Effector CD8-positive, alpha-beta T cell (primary cell): ENCODE data around the gene SYNE1.
"Not testable (repeated sequence)": the region's sequence is repeated elsewhere in the genome, so short reads cannot be mapped to it uniquely, and the experiment has no call there.

Source experiments
- DNase-seq: peaks from one replicate; lab custom pipeline; 2025; lab: John Stamatoyannopoulos, UW

Gene SYNE1

DNA sequence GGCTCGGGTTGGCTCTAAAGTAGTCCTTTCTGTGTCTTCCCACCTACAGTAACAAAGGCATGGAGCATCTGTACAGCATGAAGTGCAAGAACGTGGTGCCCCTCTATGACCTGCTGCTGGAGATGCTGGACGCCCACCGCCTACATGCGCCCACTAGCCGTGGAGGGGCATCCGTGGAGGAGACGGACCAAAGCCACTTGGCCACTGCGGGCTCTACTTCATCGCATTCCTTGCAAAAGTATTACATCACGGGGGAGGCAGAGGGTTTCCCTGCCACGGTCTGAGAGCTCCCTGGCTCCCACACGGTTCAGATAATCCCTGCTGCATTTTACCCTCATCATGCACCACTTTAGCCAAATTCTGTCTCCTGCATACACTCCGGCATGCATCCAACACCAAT lies 538.5 kb downstream of the SYNE1 start:
- no peak for DNase-seq

DNA sequence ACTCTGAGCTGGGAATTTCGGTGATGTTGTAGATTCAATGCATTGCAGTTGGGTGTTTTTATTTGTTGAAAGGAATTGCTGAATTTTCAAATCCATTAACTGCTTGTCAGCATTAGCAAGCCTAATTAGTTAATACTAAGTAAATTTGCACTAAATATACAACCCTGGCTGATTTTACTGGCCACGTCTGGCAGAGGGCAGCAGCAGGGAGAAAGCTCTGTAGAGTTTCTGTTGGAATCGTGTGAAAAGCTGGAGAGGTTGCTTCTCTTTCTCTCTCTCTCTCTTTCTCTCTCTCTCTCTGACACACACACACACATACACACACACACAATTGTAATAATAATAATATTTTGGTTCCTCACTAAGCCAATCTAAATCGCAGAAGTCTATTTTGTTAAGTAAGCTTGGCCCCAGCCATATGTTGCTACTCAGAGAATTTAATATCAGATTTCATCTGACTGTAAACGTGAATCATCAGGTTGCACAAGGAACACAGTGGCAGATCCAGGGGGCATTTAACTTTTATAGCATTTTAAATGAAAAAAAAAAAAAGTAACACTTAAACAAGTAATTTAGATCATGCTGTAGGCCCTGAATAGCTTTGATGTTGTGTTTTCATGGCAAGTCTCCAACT lies 540.2 kb downstream of the SYNE1 start:
- no peak for DNase-seq

DNA sequence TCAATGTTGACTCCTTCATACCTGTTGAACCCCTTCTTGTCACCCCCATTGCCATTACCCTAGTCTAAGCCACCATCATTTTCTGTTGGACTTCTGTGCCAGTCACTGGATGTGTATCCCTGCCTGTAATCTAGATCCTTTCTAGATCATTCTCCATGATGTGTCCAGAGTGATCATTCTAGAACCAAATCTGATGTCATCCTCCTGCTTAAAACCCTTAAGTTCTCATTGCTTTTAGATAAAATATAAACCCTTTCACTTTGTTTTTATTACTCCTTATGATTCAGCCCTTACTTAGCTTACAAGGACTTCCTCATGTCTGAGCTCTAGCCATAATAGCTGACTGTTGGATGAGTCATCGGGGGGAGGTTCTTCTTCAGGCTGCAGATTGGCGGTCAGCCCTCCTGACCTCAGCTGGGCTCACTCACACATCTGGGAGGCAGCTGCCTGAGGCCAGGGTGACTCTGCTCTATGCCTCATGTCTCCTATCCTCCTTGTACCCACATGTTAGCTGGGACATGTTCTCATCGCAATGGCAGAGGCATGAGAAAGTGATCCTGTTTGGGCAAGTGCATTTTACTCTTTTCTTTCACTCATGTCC lies 542.1 kb downstream of the SYNE1 start:
- no peak for DNase-seq

DNA sequence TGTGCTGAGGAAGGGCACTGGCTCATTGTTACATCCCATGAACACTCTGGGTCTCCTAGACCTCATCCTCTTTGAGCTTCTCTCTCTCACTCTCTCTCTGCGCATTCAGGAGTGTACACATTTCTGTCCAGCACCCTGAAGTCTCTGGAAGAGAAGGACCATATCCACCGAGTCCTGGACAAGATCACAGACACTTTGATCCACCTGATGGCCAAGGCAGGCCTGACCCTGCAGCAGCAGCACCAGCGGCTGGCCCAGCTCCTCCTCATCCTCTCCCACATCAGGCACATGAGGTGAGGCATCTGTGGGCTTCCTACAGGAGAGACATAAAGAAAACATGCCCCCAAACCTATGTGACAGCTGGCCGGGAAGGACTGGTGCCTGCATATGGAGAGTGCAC lies 542.9 kb downstream of the SYNE1 start:
- DNase-seq, result no peak

DNA sequence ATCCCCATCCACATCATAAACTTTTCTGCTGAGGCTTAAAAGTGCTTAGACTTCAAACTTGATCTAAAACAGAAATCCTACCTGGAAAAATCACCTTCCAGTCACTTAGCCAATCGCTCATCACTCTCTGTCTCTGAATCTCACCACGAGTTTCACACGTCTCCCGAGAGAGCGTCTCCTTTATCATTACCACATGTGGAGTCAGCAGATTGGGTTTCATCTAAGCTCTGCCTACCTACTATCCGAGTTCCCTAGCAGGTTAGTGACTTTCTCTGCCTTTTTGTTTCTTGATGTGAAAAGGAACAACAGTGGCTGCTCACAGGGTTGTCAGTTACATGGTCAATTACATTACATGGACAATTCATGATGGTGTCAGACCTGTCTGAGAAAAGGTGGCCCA lies 543.5 kb downstream of the SYNE1 start:
- DNase-seq, result no peak

DNA sequence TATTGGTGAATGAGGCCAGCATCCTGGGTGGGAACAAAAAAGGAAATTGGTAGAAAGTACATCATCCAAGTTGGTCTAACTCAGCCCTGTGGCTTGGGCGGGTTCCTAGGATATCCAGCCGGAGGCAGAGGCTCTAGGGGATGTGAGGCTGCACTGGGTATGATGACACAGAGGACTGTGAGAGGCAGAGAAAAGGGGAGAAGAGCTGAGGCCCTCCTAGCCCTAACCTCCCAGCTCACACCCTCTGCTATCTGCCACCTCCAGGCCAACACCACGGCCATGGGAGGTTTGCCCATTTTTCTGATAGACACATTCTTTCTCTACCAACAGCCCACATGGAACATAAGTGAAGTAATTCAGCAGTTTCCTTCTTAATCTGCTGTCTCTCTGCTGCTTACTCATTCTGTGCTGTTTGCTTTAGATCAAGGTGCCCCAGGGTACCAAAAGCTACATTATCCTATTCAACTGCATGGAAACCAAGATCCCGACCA lies 545.3 kb downstream of the SYNE1 start:
- DNase-seq, result no peak

DNA sequence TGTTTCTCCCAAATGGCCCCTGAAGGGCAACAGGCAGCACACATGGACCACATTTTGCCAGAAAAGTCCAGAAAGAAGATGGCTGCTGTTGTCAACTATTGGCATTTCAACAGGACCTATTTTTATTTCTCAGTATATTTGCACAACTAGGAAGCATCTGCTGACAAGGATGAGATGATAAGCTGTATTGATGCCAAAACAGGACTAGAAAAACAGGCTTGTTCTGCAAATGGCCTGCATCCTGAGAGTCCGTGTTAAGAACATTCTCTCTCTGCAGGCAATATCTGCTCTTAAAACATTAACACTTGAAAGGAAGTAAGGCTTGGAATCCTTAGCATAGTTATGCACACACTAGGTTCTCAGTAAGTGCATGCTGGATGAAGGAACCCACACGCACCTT lies 546.0 kb downstream of the SYNE1 start:
- DNase-seq, result no peak

DNA sequence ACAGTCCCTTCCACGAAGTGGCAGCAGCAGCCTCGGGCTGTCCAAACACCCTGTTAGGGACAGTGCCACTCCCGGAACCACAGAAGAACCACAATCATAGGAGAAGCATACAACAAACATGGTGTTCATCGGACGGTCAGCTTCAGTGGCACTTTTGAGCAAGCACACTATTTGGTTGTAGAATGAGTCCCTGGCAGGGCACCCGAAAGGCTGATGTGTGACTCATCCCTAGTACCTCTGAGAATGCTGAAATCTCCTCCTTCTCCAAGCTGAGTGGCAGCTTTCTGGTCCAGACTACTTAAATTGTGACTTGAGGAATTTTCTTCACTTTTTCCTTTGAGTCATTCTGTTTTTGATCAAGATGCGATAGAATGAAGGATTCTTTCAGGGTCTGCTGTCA lies 547.2 kb downstream of the SYNE1 start:
- DNase-seq, result no peak

DNA sequence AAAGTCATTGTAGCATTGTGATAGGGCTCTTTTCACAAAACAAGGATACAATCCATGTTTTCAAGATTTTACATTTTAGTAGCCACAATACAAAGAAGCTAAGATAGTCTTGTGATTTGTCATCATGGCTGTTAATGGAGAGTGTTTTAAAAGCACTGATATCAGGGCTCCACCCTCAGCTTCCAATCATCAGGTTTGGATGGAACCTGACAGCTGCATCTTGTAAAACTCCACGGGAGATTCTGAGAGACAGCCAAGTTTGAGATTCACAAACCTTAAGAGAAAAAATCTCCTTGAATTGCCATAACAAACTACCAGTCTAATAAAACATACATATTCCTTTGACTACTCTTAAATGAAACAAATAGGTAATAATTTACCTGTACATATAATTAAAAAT lies 549.5 kb downstream of the SYNE1 start:
- DNase-seq, result no peak

DNA sequence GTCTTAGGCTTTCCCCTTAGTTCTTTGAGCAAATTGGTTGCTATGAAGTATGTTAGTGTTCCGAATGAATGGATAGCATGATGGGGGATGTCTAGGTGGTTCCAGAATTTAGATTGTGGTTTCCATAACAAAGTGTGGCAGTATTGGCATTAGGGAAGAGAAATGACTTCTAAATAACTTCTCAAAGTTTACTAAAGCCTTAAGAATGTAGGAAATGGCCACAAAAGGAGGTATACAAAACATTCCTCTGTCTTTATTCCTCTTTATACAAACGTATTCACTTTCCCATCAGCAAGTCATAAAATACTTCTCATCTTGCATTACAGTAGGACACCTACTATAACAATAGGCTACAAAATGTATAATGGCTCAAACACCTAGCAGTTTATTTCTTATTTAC lies 550.1 kb downstream of the SYNE1 start:
- DNase-seq, result no peak

DNA sequence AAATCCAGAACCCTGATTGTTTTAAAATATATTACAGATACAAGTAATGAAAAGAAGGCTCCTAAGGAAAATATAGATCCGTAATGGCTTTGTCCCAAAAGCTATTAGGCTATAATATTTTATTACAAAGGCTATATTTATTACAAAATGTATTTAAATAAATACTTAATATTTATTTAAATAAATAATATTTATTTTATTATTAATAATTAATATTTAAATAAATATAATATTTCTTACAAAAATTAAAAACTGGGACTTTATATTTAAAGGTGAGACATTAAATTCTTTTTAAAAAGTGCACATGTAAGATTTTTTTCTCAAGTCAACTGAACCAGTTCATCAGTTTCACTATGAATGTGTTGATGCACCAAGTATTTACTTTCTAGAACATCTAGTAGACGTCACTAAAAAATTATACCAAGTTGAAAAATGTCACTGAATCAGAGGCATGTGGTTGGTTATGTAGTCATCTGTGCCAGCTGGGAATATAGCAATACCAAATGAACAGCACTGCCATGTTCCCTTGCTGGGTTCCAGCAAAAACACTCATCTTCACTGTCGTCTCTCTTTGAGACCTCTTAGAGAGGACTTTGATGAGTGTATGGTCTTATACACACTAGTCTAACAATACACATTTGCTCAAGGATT lies 550.8 kb downstream of the SYNE1 start:
- no peak for DNase-seq

DNA sequence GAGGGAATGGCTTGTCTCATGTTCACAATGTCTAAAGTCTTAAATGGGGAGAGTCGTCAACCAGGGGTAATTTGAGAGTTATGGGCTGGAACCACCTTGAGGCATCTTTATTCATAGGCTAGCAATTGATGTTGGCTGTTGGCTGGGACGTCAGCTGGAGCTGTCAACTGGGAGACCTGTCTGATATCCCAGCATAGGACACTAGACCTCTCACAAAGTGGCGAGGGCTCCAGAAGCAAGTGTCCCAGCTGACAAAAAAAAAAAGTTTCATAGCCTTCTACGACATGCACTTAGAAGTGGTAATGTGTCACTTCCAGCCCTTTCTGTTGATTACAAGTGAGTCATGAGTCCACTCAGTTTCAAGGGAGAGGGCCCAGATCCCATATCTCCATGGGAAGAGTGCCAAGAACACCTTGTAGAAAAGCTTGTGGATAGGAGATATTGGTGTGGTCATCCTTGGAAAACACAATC lies 551.7 kb downstream of the SYNE1 start:
- no peak for DNase-seq

DNA sequence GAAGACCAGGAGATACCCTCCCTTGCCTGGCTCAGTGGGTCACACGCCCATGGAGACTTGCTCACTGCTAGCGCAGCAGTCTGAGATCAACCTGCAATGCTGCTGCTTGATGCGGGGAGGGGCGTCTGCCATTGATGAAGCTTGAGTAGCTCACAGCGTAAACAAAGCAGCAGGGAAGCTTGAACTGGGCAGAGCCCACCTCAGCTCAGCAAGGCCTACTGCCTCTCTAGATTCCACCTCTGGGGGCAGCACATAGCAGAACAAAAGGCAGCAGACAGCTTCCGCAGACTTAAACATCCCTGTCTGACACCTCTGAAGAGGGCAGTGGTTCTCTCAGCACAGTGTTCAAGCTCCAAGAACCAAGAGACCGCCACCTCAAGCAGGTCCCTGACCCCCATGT lies 558.4 kb downstream of the SYNE1 start:
- no peak for DNase-seq

DNA sequence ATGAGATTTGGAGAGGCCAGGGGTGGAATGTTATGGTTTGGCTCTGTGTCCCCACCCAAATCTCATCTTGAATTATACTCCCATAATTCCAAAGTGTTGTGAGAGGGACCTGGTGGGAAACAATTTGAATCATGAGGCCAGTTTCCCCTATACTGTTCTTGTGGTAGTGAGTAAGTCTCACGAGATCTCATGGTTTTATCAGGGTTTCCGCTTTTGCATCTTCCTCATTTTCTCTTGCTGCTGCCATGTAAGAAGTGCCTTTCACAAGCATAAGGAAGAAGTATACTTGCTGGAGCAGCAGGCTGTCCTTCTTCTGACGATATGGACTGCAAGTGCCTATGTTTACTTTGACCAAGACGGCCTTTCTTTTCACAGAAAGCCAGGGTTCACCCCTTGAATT lies 559.2 kb downstream of the SYNE1 start:
- no peak for DNase-seq

DNA sequence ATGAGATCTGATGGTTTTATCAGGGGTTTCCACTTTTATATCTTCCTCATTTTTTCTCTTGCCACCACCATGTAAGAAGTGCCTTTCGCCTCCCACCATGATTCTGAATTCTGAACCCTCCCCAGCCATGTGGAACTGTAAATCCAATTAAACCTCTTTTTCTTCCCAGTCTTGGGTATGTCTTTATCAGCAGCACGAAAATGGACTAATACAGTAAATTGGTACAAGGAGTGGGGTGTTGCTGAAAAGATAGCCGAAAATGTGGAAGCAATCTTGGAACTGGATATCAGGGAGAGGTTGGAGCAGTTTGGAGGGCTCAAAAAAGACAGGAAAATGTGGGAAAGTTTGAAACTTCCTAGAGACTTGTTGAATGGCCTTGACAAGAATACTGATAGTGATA lies 560.9 kb downstream of the SYNE1 start:
- not testable (repeated sequence) for DNase-seq

DNA sequence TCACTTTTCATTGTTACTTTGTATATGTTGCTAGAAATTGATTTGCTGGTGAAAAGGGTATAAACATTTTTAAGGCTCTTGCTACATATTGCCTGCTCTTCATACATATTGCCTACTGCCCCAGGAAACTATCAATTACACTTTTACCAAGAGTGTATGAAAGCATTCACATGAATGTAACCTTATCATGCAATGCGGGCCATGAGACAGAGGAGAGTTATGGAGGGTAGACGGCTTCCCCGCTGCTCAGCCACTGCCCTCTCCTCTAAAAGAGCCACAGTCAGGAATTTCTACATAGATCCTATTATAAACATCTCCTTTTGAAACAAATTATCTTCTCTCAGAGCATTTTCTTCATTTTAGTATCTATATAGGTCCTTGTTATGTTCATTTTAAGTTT lies 565.3 kb downstream of the SYNE1 start:
- DNase-seq, result no peak
